HG03066 (cell line): Measurements from ENCODE around the gene VGLL3.

Experiments
- ATAC-seq: cut with Tn5 transposase; IDR thresholded peaks from one replicate; pipeline ENCODE4 v1.9.1; 2021; ENCODE audit warnings: low read depth; ENCODE audit not compliant: unreplicated experiment

The VGLL3 gene

DNA sequence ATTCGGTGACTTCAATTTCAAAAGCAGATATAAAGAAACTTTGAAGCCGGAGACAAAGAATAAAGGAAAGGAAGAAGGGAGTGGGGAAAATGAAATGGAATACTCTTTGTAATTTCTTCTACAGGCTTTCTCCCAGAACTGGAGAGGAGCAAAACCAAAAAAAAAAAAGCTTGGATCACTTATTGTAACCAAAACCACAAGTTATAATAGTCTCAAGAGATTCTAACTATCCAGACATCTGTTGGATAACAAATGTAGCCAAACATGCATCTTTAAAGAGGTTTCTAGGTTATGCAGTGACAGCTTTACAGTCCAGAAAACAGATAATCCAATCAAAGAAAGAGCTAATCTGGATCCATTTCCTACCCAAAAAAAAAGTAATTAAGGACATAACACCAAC is 36.2 kb downstream of the VGLL3 start:
- no peak for ATAC-seq

DNA sequence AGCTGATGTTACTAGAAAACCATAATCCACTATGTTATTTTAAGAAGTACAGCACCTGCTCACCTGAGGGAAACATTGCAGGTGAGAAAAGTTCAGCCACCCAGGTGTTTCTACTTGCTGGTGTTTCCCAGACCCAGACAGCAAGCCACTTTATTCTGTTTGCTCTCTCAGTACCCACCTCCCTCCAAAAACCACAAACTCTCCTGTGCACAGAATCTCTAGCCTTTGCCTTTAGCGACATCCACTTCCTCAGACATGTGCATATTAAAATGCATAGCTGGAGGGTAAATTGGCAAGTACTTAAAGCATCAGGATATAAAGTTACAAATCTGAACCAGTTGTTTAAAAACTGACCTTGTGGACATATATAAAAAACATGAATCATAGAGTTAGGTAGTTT is 36.7 kb downstream of the VGLL3 start:
- no peak for ATAC-seq

DNA sequence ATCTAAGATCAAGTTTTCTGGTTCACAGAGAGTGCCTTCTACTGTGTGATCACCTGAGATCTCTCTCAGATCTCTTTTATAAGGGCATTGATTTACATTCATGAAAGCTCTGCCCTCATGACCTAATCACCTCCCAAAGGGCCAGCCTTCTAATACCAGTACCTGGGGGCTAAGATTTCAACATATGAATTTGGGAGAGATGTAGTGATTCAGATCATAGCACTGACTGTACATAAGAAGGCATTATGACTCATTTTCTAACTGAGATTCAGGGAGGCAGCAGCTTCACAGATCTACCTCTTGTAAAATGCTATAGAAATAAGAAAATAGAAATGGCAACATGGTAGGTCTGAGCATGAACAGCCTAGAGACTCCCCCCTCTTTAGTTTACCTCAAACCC is 39.6 kb downstream of the VGLL3 start:
- ATAC-seq, result no peak

- ATAC-seq, result no peak
Measured at GRCh38 chr3:86950717-86951116, 40.2 kb downstream of the VGLL3 start.

DNA sequence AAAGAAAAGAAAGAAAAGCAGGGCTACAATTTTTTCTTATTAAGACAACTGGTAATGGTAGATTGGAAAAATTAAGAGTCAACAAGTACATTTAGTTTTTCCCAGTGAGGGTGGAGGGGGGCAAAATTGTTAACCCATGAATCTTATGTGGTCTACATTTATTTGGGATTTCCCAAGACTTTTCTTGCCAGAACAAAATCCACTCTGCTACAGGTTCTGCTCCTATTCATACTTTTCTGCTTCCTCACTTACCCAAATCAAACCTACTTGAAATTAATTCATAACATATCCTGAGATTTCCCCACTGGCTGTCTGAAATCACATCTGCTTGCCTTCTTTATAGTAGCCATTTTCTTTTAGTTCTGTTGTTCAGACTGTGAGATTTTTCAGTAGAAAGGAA is 41.1 kb downstream of the VGLL3 start:
- ATAC-seq, result no peak

DNA sequence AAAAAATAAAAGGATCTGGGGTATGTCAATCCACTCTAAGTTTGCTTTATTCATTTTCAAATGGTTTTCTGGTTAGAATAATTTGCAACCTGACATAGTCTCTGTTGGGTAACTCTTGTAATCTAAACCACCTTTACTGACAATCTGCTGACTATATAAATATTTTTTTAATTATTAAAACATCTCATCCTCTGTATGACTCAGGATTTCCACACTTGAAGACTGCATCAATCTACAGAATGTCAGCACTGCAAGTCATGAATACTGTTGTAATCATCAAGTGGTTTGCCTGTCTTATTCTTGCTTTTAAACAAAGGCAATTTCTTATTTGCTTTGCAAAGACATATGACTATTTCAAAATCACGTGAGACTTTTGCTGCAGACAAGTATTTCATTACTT is 42.1 kb downstream of the VGLL3 start:
- no peak for ATAC-seq

- no peak for ATAC-seq
Measured at GRCh38 chr3:86942206-86942605, 48.7 kb downstream of the VGLL3 start.

DNA sequence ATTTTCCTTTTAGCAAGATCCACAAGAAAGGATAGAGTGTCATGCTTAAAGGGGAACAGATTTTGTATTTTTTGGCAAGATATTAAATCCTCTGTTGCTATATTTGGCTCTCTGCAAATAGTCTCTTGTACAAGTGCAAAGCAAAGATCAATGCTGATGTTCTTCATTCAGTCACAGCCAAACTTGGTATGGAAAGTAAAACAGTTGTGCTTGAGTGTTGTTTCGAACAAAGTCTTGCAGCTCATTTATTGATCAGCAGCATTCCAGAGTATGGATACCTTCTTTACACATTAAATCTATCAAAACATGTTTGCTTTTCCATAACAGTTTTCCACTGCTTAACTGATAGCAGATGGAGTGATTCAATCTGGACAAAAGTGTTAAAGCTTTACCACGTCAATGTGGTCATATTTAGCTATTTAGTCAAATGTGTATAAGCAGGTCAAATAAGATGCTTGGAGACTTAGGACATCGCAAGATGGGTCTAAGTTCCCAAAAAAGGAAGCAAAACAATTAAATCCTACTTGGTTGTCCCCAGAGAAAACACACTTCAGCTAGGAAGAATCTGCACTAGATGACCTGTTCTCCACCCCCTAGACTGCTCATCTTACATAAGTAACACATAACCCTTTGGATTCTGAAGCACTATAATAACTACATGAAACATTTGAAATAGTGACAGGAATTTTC is 52.4 kb downstream of the VGLL3 start:
- no peak for ATAC-seq

GRCh38 chr3:86937306-86937791 is 53.6 kb downstream of the VGLL3 start:
- no peak for ATAC-seq

GRCh38 chr3:86934851-86935250 is 56.1 kb downstream of the VGLL3 start:
- no peak for ATAC-seq

- ATAC-seq, result no peak
Measured at GRCh38 chr3:86930831-86931230, 60.1 kb downstream of the VGLL3 start.

GRCh38 chr3:86930181-86930580 is 60.8 kb downstream of the VGLL3 start:
- ATAC-seq, result no peak

DNA sequence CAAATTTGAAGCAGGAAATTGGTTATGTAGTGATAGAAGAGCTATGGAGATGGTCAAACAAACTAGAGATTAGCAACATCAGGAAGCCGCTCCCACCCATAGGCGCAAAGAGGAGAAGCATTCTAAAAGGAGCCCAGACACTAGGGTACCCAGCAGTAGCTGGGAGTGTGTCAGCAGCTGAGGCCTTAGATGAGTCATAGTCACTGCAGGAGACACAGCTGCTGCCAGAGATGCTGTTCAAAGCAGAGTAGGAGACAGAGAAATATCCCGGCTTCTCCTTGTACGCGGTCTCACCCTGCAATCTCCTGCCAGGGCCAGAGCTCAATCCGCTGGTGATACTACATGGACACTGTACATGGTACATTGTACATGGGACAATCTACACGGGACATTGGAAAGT is 61.9 kb downstream of the VGLL3 start:
- ATAC-seq, result no peak

GRCh38 chr3:86923071-86923491 is 67.9 kb downstream of the VGLL3 start:
- ATAC-seq, result no peak

DNA sequence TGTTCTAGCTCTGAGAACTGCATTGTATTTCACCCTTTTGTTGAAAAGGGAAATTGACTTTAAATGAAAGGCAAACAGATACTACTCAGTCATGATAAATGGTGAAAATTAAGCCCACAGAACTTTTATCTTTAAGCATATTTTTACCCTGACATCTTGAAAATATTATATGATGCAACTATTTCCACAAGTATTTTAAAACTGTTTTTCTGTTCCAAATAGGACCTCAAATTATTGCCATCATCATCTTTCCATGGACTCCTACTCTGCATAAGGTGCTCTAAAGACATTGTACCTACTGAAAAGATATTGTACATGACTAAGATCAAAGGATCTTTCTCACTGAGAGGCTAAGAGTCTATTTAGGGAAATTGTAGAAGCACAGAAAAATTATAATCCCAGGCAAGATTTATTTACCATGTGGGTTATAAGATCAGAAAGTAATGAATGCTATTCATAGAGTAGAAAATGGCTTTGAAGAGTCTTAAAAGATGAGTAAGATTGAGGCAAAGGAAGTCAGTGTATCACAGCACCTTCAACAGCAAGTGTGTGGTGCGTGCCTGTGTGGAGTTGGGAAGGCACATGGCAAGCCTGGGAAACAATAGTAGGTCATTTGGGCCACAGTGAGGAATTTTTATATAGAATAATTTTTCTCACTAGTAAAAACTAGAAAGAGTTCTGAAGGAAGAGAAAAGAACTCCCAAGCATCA is 68.8 kb downstream of the VGLL3 start:
- ATAC-seq, result no peak

GRCh38 chr3:86914670-86915069 is 76.3 kb downstream of the VGLL3 start:
- ATAC-seq, result no peak

GRCh38 chr3:86913160-86913559 is 77.8 kb downstream of the VGLL3 start:
- ATAC-seq, result no peak

- ATAC-seq, result no peak
Measured at GRCh38 chr3:86895202-86895601, 95.7 kb downstream of the VGLL3 start.

DNA sequence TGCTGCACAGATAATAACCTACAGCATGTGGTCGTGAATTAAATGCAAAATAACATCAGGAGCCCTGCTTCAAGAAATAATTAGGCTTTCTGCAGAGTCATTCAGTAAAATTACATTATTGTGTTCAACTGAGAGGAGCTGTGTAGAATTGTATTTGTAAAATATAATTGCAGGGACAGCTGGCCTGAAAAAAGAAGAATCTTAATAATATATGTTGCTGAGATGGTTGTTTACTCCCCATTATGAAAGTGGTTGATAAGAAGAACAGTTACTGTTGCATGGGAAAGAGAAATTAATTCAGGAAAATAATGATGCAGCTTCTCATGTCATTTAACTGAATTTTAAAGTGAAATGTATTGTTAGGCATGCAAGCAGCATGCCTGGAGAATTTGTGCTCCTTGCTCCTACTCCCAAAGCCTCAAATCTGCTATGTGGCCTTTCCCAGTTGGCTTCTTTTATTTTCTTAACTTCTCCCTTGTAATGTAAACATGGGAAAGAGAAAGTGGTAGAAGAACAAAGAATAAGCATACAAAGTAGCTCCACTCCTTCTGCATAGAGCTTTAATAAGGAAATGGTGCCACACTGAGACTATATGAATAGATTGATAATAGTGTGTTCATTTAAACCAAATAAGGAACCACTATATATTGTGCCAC is 100.1 kb downstream of the VGLL3 start:
- no peak for ATAC-seq
